ENCODE results near the gene DOK1. TPM values are rescaled to one million over a fixed set of nuclear protein-coding genes. Genes with fewer than 3 reads are reported as not detected.

DOK1 gene
- total RNA-seq, 4 donors from 2014 or later = 14.5 to 38.0 (median 26.3) TPM

GRCh38 chr2:74532222-74532621 lies 22.3 kb upstream of the DOK1 start:
- no peak overlapping the region for H3K27ac ChIP-seq
- no peak overlapping the region for H3K4me3 ChIP-seq
- H3K36me3 ChIP-seq = peaks cover 0 to 20% (median 0%) of the 10 kb centered on the region in 3 donors
- TF ChIP-seq CTCF (IDR thresholded peaks at IDR 0.05) (peak in 3 of 6 experiments; percentile 56 to 76 (median 60)), POLR2A (IDR thresholded peaks at IDR 0.05) (no peak)
- H3K9me3 ChIP-seq = no peaks in the 10 kb centered on the region
- DNase-seq = no peak
- peaks cover 0 to 22% (median 11%) of the 10 kb centered on the region in 4 donors for H3K4me1 ChIP-seq
- H3K27me3 ChIP-seq = no peaks in the 10 kb centered on the region

- no peaks in the 10 kb centered on the region for H3K27me3 ChIP-seq
- peaks cover 0 to 16% (median 9%) of the 10 kb centered on the region in 4 donors for H3K4me1 ChIP-seq
- no peaks in the 10 kb centered on the region for H3K9me3 ChIP-seq
- no peak overlapping the region for H3K27ac ChIP-seq
- DNase-seq = no peak
- H3K4me3 ChIP-seq = no peak overlapping the region
- TF ChIP-seq POLR2A (IDR thresholded peaks at IDR 0.05) = no peak
- TF ChIP-seq CTCF (IDR thresholded peaks at IDR 0.05) = no peak
- peaks cover 0 to 11% (median 0%) of the 10 kb centered on the region in 3 donors for H3K36me3 ChIP-seq
Measured at GRCh38 chr2:74533464-74533863, 21.1 kb upstream of the DOK1 start.

GRCh38 chr2:74534411-74534810 lies 20.1 kb upstream of the DOK1 start:
- no peaks in the 10 kb centered on the region for H3K9me3 ChIP-seq
- H3K36me3 ChIP-seq = peaks cover 0 to 11% (median 0%) of the 10 kb centered on the region in 3 donors
- no peaks in the 10 kb centered on the region for H3K27me3 ChIP-seq
- H3K4me3 ChIP-seq = no peak overlapping the region
- peaks cover 0 to 11% (median 8%) of the 10 kb centered on the region in 4 donors for H3K4me1 ChIP-seq
- H3K27ac ChIP-seq = no peak overlapping the region
- no peak for TF ChIP-seq CTCF (IDR thresholded peaks at IDR 0.05)
- no peak for TF ChIP-seq POLR2A (IDR thresholded peaks at IDR 0.05)
- DNase-seq = no peak

- TF ChIP-seq POLR2A (IDR thresholded peaks at IDR 0.05) (no peak), CTCF (IDR thresholded peaks at IDR 0.05) (no peak)
- Histone ChIP-seq H3K27me3 (no peaks in the 10 kb centered on the region), H3K4me3 (no peak overlapping the region), H3K27ac (no peak overlapping the region), H3K9me3 (no peaks in the 10 kb centered on the region), H3K36me3 (peaks cover 0 to 11% (median 0%) of the 10 kb centered on the region in 3 donors), H3K4me1 (peaks cover 0 to 11% (median 8%) of the 10 kb centered on the region in 4 donors)
- DNase-seq = no peak
Measured at GRCh38 chr2:74535440-74535965, 19.0 kb upstream of the DOK1 start.

GRCh38 chr2:74536166-74536950 lies 18.2 kb upstream of the DOK1 start:
- Histone ChIP-seq H3K4me3 (no peak overlapping the region), H3K9me3 (no peaks in the 10 kb centered on the region), H3K27ac (no peak overlapping the region), H3K27me3 (no peaks in the 10 kb centered on the region), H3K36me3 (peaks cover 0 to 11% (median 0%) of the 10 kb centered on the region in 3 donors), H3K4me1 (peaks cover 0 to 5% (median 4%) of the 10 kb centered on the region in 4 donors)
- TF ChIP-seq POLR2A (IDR thresholded peaks at IDR 0.05) = no peak
- TF ChIP-seq CTCF (IDR thresholded peaks at IDR 0.05) = no peak
- DNase-seq = no peak

Data from Peyer's patch (tissue), 4 donors.